GM19438 (cell line): ENCODE results near the gene NMNAT3.

Experiments
- ATAC-seq: cut with Tn5 transposase; IDR thresholded peaks from one replicate; pipeline ENCODE4 v1.9.1; 2021; ENCODE audit warnings: low read depth; ENCODE audit not compliant: unreplicated experiment

NMNAT3 gene

DNA sequence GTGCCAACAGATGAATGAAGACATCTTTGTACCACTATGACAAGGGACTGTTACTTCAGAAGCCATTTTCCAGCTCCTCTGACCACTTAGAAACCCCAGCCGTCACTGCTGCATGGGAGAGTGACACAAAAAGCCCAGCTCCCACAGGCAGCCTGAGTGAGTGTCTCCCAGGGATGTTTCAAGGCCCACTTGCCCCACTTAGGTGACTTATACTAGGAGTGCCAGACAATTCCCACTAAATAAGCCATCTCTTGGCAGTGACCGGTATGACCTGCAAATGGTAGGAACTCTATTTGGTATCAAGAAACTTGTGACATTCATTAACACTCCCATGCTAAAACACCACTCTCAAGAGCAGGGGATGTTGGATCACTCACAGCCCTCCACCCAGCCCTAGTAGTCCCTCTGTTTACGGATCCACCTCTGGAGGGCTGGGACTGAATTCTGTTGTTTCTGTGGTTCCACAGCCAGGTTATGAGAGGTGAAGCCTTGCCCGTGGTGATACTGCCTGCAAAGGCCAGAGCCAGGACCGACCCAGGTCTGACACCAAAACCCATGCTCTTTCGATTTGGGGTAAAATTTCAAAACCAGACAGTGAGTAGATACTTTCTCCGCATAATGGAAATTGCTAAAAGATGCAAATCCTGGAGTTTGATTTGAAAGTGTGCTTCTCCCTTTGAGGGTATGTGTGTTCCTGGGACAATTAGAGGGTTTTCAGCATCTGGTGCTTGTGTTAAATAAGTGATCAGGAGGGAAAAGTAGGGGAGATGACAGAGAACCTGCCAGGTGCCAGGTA lies 152.7 kb downstream of the NMNAT3 start:
- ATAC-seq, result no peak

DNA sequence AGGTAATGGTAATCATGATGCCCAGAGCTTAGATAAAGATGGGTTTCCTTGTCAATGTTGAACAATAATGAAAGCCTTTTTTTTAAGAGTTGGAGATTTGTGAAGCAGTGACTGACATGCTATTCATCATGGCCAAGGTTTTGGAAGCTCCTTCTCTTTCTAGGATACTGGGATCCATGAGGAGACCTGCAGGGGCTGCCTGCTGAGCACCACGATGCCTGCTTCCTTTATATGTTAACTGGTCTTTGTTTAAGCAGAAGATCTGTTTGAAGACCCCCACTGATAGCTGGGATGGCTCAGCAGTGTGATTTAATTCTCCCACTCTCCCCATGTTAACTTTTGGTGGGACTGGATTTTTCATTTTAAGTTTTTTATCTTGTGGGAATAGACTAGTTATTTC lies 154.1 kb downstream of the NMNAT3 start:
- no peak for ATAC-seq

DNA sequence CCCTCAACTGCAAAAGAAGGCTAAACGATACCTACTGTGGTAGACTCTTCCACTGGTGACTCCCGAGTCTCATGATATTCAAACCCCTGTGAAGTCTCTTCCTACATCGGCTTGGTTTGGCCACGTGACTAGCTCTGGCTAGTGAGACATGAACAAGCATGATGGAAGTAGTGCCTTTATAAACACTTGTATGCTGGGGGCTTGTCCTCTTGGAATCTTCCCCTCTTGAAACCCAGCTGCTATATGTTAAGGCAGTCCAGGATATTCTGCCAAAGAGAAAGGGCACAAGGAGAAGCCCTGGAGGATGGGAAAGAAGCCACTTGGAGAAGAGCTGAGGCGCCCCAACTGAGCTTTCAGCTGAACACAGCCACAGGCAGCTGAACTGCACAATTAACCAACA lies 154.6 kb downstream of the NMNAT3 start:
- ATAC-seq, result no peak

DNA sequence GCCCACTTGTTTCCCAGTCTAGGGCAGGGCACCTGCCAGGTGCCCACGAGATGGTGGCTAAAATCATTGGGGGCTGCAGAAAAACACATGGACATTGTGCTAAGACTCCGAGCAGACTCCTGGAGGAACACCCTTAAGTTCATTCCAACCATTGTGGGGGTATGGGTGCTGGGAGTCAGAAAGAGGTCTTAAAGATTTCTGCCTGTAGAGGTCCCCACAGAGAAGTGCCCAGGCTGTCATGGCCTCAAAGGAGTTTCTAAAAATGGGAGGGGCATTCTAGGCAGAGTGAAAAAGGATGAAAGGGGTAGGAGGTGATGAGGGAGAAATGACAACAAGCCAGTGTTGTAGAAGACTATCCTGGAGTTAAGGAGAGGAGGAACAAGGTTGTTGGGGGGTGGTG lies 155.4 kb downstream of the NMNAT3 start:
- no peak for ATAC-seq

DNA sequence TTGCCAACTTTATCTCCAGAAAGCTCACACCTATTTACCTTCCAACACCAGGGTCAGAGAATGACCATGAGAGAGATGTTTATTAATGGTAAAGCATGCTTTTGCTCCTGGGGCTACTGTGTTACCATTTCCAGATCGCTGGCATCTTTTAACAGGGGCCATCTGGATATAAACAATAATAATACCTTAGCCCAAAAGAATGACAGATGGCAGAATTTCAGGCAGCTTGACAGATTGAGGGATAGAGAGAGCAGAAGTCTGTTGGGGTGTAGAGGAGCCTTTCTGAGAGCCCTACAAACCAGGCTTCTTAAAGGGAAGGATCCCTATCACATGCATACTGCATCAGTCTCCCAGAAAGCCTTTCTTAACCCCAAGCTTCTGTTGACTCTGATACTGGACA lies 156.0 kb downstream of the NMNAT3 start:
- ATAC-seq, result no peak

DNA sequence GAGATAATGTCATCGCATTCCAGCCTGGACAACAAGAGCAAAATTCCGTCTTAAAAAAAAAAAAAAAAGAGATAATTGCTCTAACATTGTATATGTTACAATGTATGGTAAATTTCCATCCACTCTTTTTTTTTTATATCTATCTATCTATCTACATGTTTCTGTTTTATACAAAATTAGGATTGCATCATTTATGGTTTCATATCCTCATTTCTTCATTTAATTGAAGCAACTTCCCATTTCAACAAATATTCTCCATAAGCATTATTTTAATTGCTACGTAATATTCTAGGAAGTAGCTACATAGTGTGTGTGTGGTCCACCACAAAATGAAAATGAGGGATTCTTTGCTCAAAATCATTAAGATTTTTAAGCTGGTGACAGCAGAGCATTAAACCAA lies 156.6 kb downstream of the NMNAT3 start:
- no peak for ATAC-seq

DNA sequence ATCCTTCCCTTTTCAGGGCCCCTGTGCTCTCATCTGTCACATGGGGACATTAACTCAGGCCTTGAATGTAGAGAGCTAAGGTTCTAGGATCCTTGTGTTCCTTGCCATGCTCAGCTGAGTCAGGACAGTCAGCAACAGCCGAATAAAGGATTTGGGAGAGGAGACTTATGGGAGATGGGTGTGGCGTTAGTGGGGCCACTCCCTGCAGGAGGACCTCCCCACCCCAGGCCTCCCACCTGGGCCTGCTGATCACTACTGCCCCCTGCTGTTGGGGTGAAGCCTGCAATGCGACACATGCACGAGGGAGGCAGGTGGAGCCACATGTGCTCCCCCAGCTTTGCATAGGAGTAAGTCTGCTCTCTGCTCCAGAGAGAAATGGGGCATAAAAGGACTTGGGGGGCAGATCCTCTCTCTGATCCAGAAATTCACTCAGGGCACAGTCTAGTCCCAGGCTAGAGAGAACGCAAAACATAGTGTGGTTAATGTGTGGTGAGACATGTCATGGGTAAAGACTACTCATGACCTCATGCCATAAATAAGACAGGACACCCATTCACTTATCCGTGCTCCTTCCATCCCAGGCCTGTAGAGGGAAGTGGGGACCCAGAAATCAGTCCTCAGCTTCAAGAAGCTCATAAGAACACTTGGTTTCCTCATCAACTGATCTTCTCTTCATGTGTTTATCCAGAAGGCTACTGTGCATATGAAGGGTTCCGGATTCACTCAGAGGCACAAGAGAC lies 157.6 kb downstream of the NMNAT3 start:
- no peak for ATAC-seq

DNA sequence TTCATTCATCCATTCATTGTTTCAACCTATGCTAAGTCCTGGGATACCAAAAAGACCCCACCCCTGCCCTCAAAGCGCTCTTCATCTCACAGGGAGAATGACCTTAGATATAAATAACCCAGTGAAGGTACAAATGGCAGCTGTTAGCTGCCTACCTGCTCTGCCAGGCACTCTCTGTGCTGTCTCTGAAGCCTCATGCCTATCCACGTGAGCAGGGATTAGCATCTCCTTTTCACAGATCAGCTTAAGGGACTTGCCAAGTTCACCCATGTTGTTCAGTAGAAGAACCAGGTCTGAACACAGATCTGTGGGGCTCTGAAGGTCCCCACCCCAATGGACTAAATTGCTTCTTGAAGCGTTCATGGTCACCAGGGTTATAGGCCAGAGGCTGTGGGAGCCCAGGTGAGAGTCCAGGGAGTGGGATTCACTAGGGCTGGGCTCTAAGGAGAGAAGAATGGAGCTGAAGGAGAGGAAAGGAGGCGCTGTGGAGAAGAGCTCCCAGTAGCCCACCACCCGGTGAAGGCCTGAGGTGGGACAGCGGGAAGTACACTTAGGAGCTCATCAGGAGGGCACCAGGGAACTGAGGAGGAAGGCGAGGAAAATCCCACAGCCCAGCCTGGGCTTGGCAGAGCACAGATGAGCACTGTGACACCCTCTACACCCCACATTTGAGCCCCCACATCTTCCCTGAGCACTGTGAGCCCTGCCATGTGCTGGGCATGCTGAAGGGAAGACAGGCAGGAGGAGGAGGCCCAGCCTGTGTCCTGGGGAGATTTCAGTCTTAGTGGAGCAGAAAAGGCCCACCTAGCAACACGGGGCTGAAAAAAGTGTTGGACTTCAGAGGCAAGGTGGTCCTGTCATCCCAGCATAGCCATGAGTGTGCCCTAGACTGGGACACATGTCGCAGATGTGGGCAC lies 158.6 kb downstream of the NMNAT3 start:
- ATAC-seq, result no peak

DNA sequence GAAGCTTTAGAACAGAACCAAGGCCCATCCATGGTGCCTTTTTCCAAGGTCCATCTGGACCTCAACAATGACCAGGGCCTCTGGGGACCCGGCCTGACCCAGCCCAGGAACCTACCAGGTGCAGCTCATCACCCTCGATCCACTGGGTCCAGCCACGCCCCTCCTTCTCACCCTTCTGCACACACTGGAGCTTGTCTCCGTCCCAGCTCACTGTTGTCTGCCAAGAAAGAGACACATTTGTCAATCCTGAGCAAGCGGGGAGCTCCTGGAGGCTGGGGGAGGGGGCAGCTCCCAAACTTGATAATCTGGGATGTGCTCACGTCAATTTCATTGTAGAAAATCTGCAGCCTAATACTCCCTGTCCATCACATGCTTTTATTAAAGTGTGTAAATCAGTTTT lies 159.5 kb downstream of the NMNAT3 start:
- no peak for ATAC-seq

DNA sequence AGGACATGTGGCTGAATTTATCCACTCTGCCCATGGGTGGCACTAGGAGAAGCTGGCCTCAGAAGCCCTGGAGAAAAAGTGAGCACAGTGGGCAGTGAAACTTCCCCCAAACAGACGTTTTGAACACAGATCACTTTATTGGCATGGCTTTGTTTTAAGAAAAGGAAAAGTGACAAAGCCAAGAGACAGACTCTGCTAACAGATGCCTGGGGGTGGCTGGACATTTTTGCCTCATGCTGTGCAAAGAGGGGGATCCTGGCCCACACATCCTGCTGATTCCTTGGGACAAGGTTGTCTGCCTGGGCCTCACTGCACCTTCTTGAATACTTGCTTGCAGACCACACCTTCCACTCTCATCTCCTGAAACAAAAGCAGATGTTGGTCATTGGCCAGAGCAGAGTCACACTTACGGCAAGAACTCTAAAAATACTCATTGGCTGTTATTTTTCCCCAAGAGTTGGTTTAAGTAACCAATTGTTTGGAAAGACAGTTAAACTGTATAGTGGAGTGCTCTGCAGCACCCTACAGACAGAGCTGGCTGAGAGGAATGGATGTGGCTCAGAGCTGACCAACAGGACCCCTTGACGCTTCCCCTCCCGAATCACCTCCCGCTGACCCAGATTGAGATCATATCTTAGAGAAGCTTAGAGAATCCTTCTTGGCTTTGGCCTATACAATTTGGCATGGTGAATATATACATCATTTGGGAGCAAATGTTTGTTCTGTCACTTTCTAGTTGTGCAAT lies 160.3 kb downstream of the NMNAT3 start:
- no peak for ATAC-seq

DNA sequence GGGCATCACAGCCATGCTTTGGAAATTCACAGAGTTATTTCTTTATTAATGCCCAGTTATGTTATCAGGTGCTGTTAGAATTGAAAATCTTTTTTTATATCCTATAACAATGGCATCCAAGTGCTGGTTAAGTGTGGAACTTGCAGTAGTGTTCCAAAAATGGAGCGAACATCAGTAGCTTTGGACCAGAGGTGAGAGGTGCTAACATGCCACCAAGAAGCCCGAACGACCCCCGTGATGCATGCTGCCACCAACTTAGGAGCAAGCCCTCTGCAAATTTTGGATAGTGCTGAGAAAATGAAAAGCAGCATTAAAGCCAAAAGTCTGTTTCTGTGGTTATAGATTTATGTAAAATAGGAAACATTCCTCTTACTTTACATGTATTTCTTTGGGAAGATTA lies 163.0 kb downstream of the NMNAT3 start:
- no peak for ATAC-seq
